ENCODE data around the gene SUGCT.

The SUGCT gene

DNA sequence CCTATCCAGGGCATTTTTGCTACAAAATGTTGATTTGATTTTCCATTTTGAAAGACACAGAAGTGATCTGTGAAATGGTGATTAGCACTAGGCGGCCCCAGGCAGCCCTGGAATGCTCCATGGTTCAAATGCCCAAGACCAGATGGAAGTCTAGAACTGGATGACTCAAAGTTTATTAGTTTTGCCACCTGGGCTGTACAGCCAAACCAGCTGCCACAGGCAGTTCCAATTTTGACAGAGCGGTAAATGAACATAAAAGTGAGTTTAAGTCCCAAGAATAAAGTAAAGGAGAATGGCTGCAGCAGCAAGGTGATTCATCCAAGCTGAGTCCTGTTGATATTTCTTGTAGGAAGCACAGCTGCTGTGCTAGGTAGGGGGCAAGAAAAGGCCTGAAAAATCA, 180.5 kb downstream of the SUGCT start:
- TF ChIP-seq, protein P1, sequence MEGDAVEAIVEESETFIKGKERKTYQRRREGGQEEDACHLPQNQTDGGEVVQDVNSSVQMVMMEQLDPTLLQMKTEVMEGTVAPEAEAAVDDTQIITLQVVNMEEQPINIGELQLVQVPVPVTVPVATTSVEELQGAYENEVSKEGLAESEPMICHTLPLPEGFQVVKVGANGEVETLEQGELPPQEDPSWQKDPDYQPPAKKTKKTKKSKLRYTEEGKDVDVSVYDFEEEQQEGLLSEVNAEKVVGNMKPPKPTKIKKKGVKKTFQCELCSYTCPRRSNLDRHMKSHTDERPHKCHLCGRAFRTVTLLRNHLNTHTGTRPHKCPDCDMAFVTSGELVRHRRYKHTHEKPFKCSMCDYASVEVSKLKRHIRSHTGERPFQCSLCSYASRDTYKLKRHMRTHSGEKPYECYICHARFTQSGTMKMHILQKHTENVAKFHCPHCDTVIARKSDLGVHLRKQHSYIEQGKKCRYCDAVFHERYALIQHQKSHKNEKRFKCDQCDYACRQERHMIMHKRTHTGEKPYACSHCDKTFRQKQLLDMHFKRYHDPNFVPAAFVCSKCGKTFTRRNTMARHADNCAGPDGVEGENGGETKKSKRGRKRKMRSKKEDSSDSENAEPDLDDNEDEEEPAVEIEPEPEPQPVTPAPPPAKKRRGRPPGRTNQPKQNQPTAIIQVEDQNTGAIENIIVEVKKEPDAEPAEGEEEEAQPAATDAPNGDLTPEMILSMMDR (IDR thresholded peaks at IDR 0.05; ENCODE audit: low read depth, low read length), result no peak
- no peak overlapping the region for H3K4me3 ChIP-seq (ENCODE audit: low read depth, low read length)
- no peaks in the 10 kb centered on the region; the same call in 1 of the 2 replicates for H3K4me1 ChIP-seq
- H3K9me3 ChIP-seq, result no peaks in the 10 kb centered on the region
- no peaks in the 10 kb centered on the region for H3K27me3 ChIP-seq
- no peaks in the 10 kb centered on the region for H3K36me3 ChIP-seq
- DNase-seq, result no peak

DNA sequence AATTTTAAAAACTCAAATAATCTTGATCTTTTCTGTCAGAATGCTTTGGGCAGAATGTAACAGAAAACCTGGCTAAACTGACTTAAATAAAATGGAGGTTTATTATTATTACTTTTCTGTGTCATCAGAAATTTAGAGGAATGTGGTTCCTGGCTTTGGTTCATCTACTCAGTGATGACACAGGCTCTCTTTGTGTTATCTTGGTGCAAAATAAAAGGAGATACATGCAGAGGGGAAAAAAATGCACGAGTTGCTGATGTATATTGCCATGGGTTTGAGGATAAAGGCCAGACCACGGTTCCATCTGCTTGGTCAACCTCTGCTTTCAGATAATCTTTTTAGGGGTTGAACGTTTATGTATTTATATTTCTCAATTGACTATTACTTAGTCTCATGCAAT, 181.4 kb downstream of the SUGCT start:
- Histone ChIP-seq H3K27me3 (no peaks in the 10 kb centered on the region), H3K36me3 (no peaks in the 10 kb centered on the region), H3K4me3 (ENCODE audit: low read depth, low read length) (no peak overlapping the region), H3K4me1 (no peaks in the 10 kb centered on the region; the same call in 1 of the 2 replicates), H3K9me3 (no peaks in the 10 kb centered on the region)
- TF ChIP-seq, protein P1 (IDR thresholded peaks at IDR 0.05; ENCODE audit: low read depth, low read length), result no peak
- DNase-seq, result no peak

DNA sequence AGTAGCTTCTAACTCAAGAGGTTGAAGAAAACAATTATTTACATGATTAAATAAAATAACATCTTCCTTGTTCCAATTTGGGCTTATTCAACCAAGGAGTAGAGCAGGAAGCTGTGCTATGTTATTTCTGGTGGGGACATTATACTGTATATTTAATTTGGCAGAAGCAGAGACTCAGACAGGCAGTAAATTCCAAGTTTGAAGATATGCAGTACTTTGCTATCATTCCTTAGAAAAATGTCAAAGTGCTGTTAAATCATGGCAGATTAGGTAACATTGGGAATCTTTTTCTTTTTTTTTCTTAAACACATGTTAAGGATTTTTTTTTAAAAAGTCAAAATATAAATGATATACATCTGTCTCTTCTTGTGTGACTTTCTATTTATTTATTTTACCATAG, 190.1 kb downstream of the SUGCT start:
- H3K36me3 ChIP-seq, result no peaks in the 10 kb centered on the region
- no peak for DNase-seq
- H3K27me3 ChIP-seq, result no peaks in the 10 kb centered on the region
- peaks cover 3% of the 10 kb centered on the region for H3K4me1 ChIP-seq
- no peaks in the 10 kb centered on the region for H3K9me3 ChIP-seq
- TF ChIP-seq, protein P1 (IDR thresholded peaks at IDR 0.05; ENCODE audit: low read depth, low read length), result no peak
- no peak overlapping the region for H3K4me3 ChIP-seq (ENCODE audit: low read depth, low read length)

DNA sequence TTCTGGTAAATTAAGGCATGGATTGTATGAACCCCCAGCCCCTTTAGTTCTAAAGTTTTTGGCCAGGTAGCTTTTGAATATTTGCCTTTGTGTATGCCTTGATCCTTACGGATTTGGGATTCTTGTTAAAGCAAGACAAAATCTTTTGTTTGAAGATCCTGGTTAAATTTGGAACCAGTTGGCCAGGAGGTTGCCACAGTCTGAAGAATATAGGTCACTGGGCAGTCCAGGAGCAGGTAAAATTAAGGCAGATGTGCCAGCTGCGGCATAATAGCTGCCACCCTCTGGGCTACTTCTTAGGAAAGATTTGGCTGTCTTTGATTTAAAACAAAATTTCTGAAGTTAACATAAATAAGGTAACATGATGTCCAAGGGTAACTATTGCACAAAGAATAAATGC, 192.3 kb downstream of the SUGCT start:
- DNase-seq, result no peak
- Histone ChIP-seq H3K9me3 (no peaks in the 10 kb centered on the region), H3K36me3 (no peaks in the 10 kb centered on the region), H3K27me3 (no peaks in the 10 kb centered on the region), H3K4me3 (ENCODE audit: low read depth, low read length) (no peak overlapping the region), H3K4me1 (peaks cover 20% of the 10 kb centered on the region)
- TF ChIP-seq, protein P1 (IDR thresholded peaks at IDR 0.05; ENCODE audit: low read depth, low read length), result no peak

DNA sequence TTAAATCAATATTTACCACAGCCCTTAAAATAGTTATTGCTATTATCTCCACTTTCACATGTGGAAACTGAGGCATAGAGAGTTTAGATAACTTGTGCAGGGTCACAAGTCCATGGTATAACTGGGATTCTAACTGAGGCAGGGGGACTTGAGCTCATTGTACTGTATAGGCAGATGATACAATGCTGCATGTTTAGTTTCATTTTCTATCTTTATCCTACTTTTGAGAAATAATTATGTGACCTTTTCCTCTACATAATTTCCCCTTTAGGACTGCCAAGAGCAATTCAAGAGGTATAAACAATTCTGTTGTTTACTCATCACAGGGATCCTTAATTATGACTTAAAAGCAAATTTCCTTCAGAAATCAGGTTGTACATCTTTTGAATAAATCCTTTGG, 193.1 kb downstream of the SUGCT start:
- TF ChIP-seq, protein P1 (IDR thresholded peaks at IDR 0.05; ENCODE audit: low read depth, low read length), result no peak
- Histone ChIP-seq H3K4me1 (peaks cover 23% of the 10 kb centered on the region), H3K9me3 (no peaks in the 10 kb centered on the region), H3K4me3 (ENCODE audit: low read depth, low read length) (no peak overlapping the region), H3K36me3 (no peaks in the 10 kb centered on the region), H3K27me3 (no peaks in the 10 kb centered on the region)
- DNase-seq, result no peak

DNA sequence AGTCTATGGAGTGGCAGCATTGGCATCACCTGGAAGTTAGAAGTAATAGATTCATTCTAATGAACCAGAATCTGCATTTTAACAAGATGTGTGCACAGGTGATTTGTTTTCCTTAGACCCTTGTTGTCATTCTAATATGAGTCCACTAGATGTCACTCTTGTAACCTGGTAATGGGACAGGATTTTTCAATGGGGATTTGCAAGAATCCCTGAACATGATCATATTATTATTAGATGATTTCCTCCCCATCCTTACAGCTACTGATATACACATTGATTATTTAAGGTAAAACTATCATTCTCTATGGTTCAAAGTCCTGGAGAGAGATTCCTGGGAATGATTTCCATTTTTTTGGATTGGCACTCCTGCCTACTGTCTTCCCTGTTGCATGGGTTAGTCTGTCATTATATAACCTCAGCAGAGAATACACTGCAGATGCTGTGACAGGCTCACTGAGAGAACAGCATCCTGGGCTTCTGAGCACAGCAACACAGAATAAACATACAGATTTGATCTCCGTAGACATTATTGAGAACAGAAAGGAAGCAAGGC, 194.9 kb downstream of the SUGCT start:
- no peaks in the 10 kb centered on the region for H3K9me3 ChIP-seq
- TF ChIP-seq, protein P1 (IDR thresholded peaks at IDR 0.05; ENCODE audit: low read depth, low read length), result peak; percentile 75
- H3K4me3 ChIP-seq (ENCODE audit: low read depth, low read length), result no peak overlapping the region
- H3K36me3 ChIP-seq, result no peaks in the 10 kb centered on the region
- DNase-seq, result peak; percentile 28
- H3K4me1 ChIP-seq, result peaks cover 23% of the 10 kb centered on the region
- H3K27me3 ChIP-seq, result no peaks in the 10 kb centered on the region

Measured in BE2C (cell line).